HCT116 (cell line): ENCODE results near the gene C1orf116. TPM values are rescaled to one million over a fixed set of nuclear protein-coding genes. Genes with fewer than 3 reads are reported as not detected.

Source experiments
- ATAC-seq: fragments of 200-7000 bp; cut with Tn5 transposase; 2 replicates; pipeline ENCODE4 v1.9.1; 2020; ENCODE audit warnings: mild to moderate bottlenecking, moderate library complexity
- BruUV-seq: library from RNA; stranded (reverse); fragments of 400-500 nt; replicated peaks from 2 replicates; lab custom pipeline; 2021; lab: Mats Ljungman, UMichigan
- CTCF ChIA-PET: fragments of 300-600 bp; sonication (Branson Sonifier 250); formaldehyde crosslinking; loops from one replicate; lab custom pipeline; 2021; ENCODE audit warnings: antibody characterized with exemption; lab: Charles Lee
- POLR2A ChIA-PET: fragments of 300-600, 350-600 bp; sonication (Branson Sonifier 250); formaldehyde crosslinking; loops from one replicate; lab custom pipeline; 2021; ENCODE audit warnings: antibody characterized with exemption; lab: Charles Lee
- RAD21 ChIA-PET, 2 experiments: fragments of 300-600 bp; sonication (Branson Sonifier 250); formaldehyde crosslinking; loops; one replicate each; lab custom pipeline; 2023; ENCODE audit warnings: low total read pairs in 2 of 2; ENCODE audit not compliant: uncharacterized antibody in 2 of 2, unreplicated experiment in 2 of 2, low non-redundant PET in 1 of 2; lab: Charles Lee
- DNase-seq: peaks from one replicate; pipeline ENCODE4 v3.0.0-alpha.2; 2010; ENCODE audit warnings: low read depth, low spot score
- H2AFZ ChIP-seq: fragments of 200-600 bp; shearing (Covaris generic), sonication (generic); 2 replicates; pipeline ENCODE4 v1.6.1; 2017; ENCODE audit warnings: low read depth, mixed run types, mixed read lengths, antibody characterized with exemption, low read length; ENCODE audit not compliant: poor library complexity, severe bottlenecking
- H3K27ac ChIP-seq: 2 replicates; pipeline ENCODE4 v1.5.1; 2012; ENCODE audit warnings: low read depth, low read length
- H3K27me3 ChIP-seq: fragments of 200-600 bp; sonication (generic); 2 replicates; pipeline ENCODE4 v1.6.1; 2016; ENCODE audit warnings: mixed run types, low read length, mixed read lengths; ENCODE audit not compliant: insufficient read depth
- H3K36me3 ChIP-seq, 2 experiments: fragments of 200-500 bp in 1 of 2; fragments of 200-600 bp in 1 of 2; sonication (Bioruptor generic) in 1 of 2; sonication (generic) in 1 of 2; 2 replicates each; pipeline versions ENCODE4 v1.5.1 to v1.6.1; 2014 to 2016; ENCODE audit warnings: low read length in 2 of 2, inconsistent platforms in 1 of 2, mixed read lengths in 1 of 2, mixed run types in 1 of 2; ENCODE audit not compliant: insufficient read depth in 2 of 2, control insufficient read depth in 1 of 2
- H3K4me1 ChIP-seq, 2 experiments: fragments of 200-600 bp in 1 of 2; sonication (generic) in 1 of 2; 2 replicates each; pipeline versions ENCODE4 v1.5.1 to v1.6.1; 2012 to 2017; ENCODE audit warnings: low read length in 2 of 2, inconsistent platforms in 1 of 2, mild to moderate bottlenecking in 1 of 2, mixed read lengths in 1 of 2, mixed run types in 1 of 2, moderate library complexity in 1 of 2; ENCODE audit not compliant: insufficient read depth in 2 of 2, control insufficient read depth in 1 of 2
- H3K4me2 ChIP-seq: fragments of 200-600 bp; sonication (generic); 2 replicates; pipeline ENCODE4 v1.6.1; 2017; ENCODE audit warnings: mixed run types, low read length, mixed read lengths
- H3K4me3 ChIP-seq, 2 experiments: fragments of 200-600 bp in 1 of 2; sonication (generic) in 1 of 2; replicated peaks in 1 of 2; 2 replicates each; pipeline ENCODE4 v1.5.1; 2011 to 2016; ENCODE audit warnings: low read length in 2 of 2, control low read depth in 1 of 2, low read depth in 1 of 2, mild to moderate bottlenecking in 1 of 2, mixed read lengths in 1 of 2, mixed run types in 1 of 2
- H3K79me2 ChIP-seq: fragments of 200-600 bp; sonication (generic); 2 replicates; pipeline ENCODE4 v1.6.1; 2017; ENCODE audit warnings: mild to moderate bottlenecking, mixed run types, low read length, moderate library complexity, mixed read lengths; ENCODE audit not compliant: insufficient read depth
- H3K9ac ChIP-seq: fragments of 200-600 bp; sonication (generic); 2 replicates; pipeline ENCODE4 v1.6.1; 2016; ENCODE audit warnings: low read length, mixed read lengths
- H3K9me2 ChIP-seq: fragments of 200-600 bp; sonication (generic), shearing (Covaris generic); 2 replicates; pipeline ENCODE4 v1.6.1; 2017; ENCODE audit warnings: mixed run types, mild to moderate bottlenecking, moderate library complexity; ENCODE audit not compliant: insufficient read depth
- H3K9me3 ChIP-seq, 2 experiments: fragments of 200-500 bp in 1 of 2; fragments of 200-600 bp in 1 of 2; sonication (Bioruptor generic) in 1 of 2; sonication (generic) in 1 of 2; 2 replicates each; pipeline ENCODE4 v1.6.1; 2014 to 2017; ENCODE audit warnings: low read length in 2 of 2, mixed read lengths in 2 of 2, inconsistent platforms in 1 of 2, low read depth in 1 of 2, mild to moderate bottlenecking in 1 of 2, mixed run types in 1 of 2, moderate library complexity in 1 of 2; ENCODE audit not compliant: control insufficient read depth in 1 of 2, insufficient read depth in 1 of 2
- H4K20me1 ChIP-seq: fragments of 200-600 bp; sonication (generic), shearing (Covaris generic); 2 replicates; pipeline ENCODE4 v1.6.1; 2017; ENCODE audit warnings: mixed run types, mild to moderate bottlenecking, moderate library complexity; ENCODE audit not compliant: insufficient read depth
- CTCF ChIP-seq, 3 experiments: fragments of 200-600 bp in 1 of 3; sonication (generic) in 1 of 3; IDR thresholded peaks in 2 of 3; conservative IDR thresholded peaks in 1 of 3; 2 replicates each; pipeline ENCODE4 v1.5.1; 2012 to 2017; ENCODE audit warnings: low read depth in 2 of 3, low read length in 2 of 3, antibody characterized with exemption in 1 of 3, borderline replicate concordance in 1 of 3, control low read depth in 1 of 3, mild to moderate bottlenecking in 1 of 3, mixed read lengths in 1 of 3, mixed run types in 1 of 3, moderate library complexity in 1 of 3; ENCODE audit not compliant: insufficient read depth in 1 of 3
- EGR1 ChIP-seq: IDR thresholded peaks from 2 replicates; pipeline ENCODE4 v1.6.1; 2012; ENCODE audit warnings: low read depth
- FOSL1 ChIP-seq: IDR thresholded peaks from 2 replicates; pipeline ENCODE4 v1.6.1; 2012; ENCODE audit warnings: low read depth
- MAX ChIP-seq: IDR thresholded peaks from 2 replicates; pipeline ENCODE4 v1.6.1; 2012
- SIN3A ChIP-seq: IDR thresholded peaks from 2 replicates; pipeline ENCODE4 v1.6.1; 2012; ENCODE audit warnings: low read depth
- SP1 ChIP-seq: IDR thresholded peaks from 2 replicates; pipeline ENCODE4 v1.6.1; 2012; ENCODE audit warnings: low read depth
- SRF ChIP-seq: IDR thresholded peaks from 2 replicates; pipeline ENCODE4 v1.6.1; 2012; ENCODE audit warnings: low read depth
- TCF7L2 ChIP-seq: IDR thresholded peaks from 2 replicates; pipeline ENCODE4 v1.7.0; 2011; ENCODE audit warnings: borderline replicate concordance, inconsistent platforms; ENCODE audit not compliant: insufficient read depth, insufficient read length; ENCODE audit errors: extremely low read depth
- ZBTB33 ChIP-seq: IDR thresholded peaks from 2 replicates; pipeline ENCODE4 v1.6.1; 2011; ENCODE audit warnings: mild to moderate bottlenecking, low read length, moderate library complexity; ENCODE audit not compliant: insufficient replicate concordance; ENCODE audit errors: extremely low read depth
- intact Hi-C: fragments of 100-400 bp; cut with micrococcal nuclease; formaldehyde crosslinking; loops from 2 replicates; pipeline ENCODE4 v1.10.0; 2022
- total RNA-seq: library from RNA; stranded (reverse); gene quantifications from one replicate; pipeline ENCODE4 v1.2.1, GENCODE V29; 2021; ENCODE audit not compliant: unreplicated experiment

Gene C1orf116
- total RNA-seq, 1 experiment from 2014 or later = 3.6 TPM

- no peak for TF ChIP-seq TCF7L2
- no peak for TF ChIP-seq FOSL1
- no peak for TF ChIP-seq EGR1
- TF ChIP-seq CTCF (IDR thresholded peaks at IDR 0.05 in 2 of 3, conservative IDR thresholded peaks at IDR 0.05 in 1 of 3; ENCODE audit: borderline replicate concordance in 1 of 3, insufficient read depth in 1 of 3, low read depth in 2 of 3, low read length in 2 of 3) = no peak
- TF ChIP-seq MAX = no peak
These were observed 37.4 kb upstream of the C1orf116 start (continued) for GRCh38 chr1:207069858-207070506.

GRCh38 chr1:207069061-207069460 lies 36.5 kb upstream of the C1orf116 start:
- DNase-seq = no peak
- Histone ChIP-seq H4K20me1 (no peaks in the 10 kb centered on the region), H3K4me2 (no peak overlapping the region), H3K79me2 (no peaks in the 10 kb centered on the region), H3K4me1 (no peaks in the 10 kb centered on the region), H2AFZ (no peak overlapping the region), H3K36me3 (peaks cover 3 to 12% of the 10 kb centered on the region in 2 experiments; a peak in 1 of 4 replicates), H3K27ac (no peak overlapping the region), H3K9me2 (no peaks in the 10 kb centered on the region), H3K4me3 (no peak overlapping the region), H3K9me3 (no peaks in the 10 kb centered on the region), H3K9ac (no peak overlapping the region), H3K27me3 (no peaks in the 10 kb centered on the region)
- ChIA-PET CTCF (no interaction called here), POLR2A (interaction anchor here (1.3 kb wide), 1 partner anchor 16 kb away, joined by 3 read pairs; the partner anchor contains the start of gene PFKFB2), RAD21 (no interaction called here)
- ATAC-seq = no peak
- TF ChIP-seq ZBTB33 = no peak
- TF ChIP-seq SP1 = no peak
- TF ChIP-seq EGR1 = no peak
- no peak for TF ChIP-seq FOSL1
- no peak for TF ChIP-seq MAX
- TF ChIP-seq SIN3A = no peak
- no peak for TF ChIP-seq SRF
- no peak for TF ChIP-seq CTCF (IDR thresholded peaks at IDR 0.05 in 2 of 3, conservative IDR thresholded peaks at IDR 0.05 in 1 of 3; ENCODE audit: borderline replicate concordance in 1 of 3, insufficient read depth in 1 of 3, low read depth in 2 of 3, low read length in 2 of 3)
- BruUV-seq = no TSS peak
- intact Hi-C loops = no loop called here
